SU-DHL-6 (cell line): ENCODE results near the gene LRRFIP1.

Experiments
- CTCF ChIP-seq: fragments of 200-600 bp; sonication (generic); IDR thresholded peaks from one replicate; pipeline ENCODE4 v1.5.1; 2017; ENCODE audit warnings: antibody characterized with exemption, mild to moderate bottlenecking, low read length, moderate library complexity; ENCODE audit not compliant: insufficient read depth, poor library complexity, severe bottlenecking
- EZH2phosphoT487 ChIP-seq: fragments of 200-600 bp; sonication (generic), shearing (Covaris generic); conservative IDR thresholded peaks from 2 replicates; pipeline ENCODE4 v1.6.1; 2018; ENCODE audit warnings: mild to moderate bottlenecking, antibody characterized with exemption, low read length, moderate library complexity, mixed read lengths

GRCh38 chr2:237682856-237683670, 55.7 kb downstream of the LRRFIP1 start:
- TF ChIP-seq EZH2phosphoT487 = no peak
- TF ChIP-seq CTCF = no peak
